GM12878 (cell line): Measurements from ENCODE around the gene ZNF79. TPM values are rescaled to one million over a fixed set of nuclear protein-coding genes. Genes with fewer than 3 reads are reported as not detected.

Experiments
- ASH2L ChIP-seq: fragments of 300-600, 200-600 bp; sonication (generic); IDR thresholded peaks from 2 replicates; pipeline ENCODE4 v1.6.1; 2017; ENCODE audit warnings: low read depth, mild to moderate bottlenecking, borderline replicate concordance
- BCL11A ChIP-seq: IDR thresholded peaks from 2 replicates; pipeline ENCODE4 v1.6.1; 2011; ENCODE audit warnings: low read depth, low read length
- CHD4 ChIP-seq: fragments of 200-600 bp; sonication (generic); IDR thresholded peaks from 2 replicates; pipeline ENCODE4 v1.6.1; 2016; ENCODE audit warnings: mild to moderate bottlenecking
- EP300 ChIP-seq, 2 experiments: fragments of 150-350 bp in 1 of 2; IDR thresholded peaks; 2 replicates each; pipeline ENCODE4 v1.6.1; 2011 to 2012; ENCODE audit warnings: low read depth in 2 of 2, low read length in 2 of 2, borderline replicate concordance in 1 of 2, improper control_type of control experiment in 1 of 2, inconsistent platforms in 1 of 2; ENCODE audit not compliant: control insufficient read depth in 1 of 2
- HDAC6 ChIP-seq: fragments of 200-600 bp; sonication (generic); IDR thresholded peaks from one replicate; pipeline ENCODE4 v1.8.0; 2017; ENCODE audit warnings: antibody characterized with exemption; ENCODE audit not compliant: unreplicated experiment
- NR2F1 ChIP-seq: fragments of 450-650 bp; conservative IDR thresholded peaks from 2 replicates; pipeline ENCODE4 v1.6.1; 2017; ENCODE audit warnings: mild to moderate bottlenecking
- POLR2AphosphoS5 ChIP-seq: IDR thresholded peaks from 2 replicates; pipeline ENCODE4 v1.6.1; 2011; ENCODE audit warnings: mild to moderate bottlenecking, low read length, inconsistent platforms
- RUNX3 ChIP-seq: IDR thresholded peaks from 2 replicates; pipeline ENCODE4 v1.6.1; 2012; ENCODE audit warnings: low read length, inconsistent platforms
- SIX5 ChIP-seq: IDR thresholded peaks from 2 replicates; pipeline ENCODE4 v1.6.1; 2011; ENCODE audit warnings: mild to moderate bottlenecking, low read depth, low read length, moderate library complexity; ENCODE audit not compliant: severe bottlenecking
- SREBF2 ChIP-seq: IDR thresholded peaks from 2 replicates; pipeline ENCODE4 v1.6.1; 2012; ENCODE audit warnings: mild to moderate bottlenecking, low read length
- SRF ChIP-seq, 2 experiments: IDR thresholded peaks; 2 replicates each; pipeline ENCODE4 v1.6.1; 2011; ENCODE audit warnings: low read depth in 2 of 2, low read length in 2 of 2, mild to moderate bottlenecking in 1 of 2, moderate library complexity in 1 of 2
- SUZ12 ChIP-seq: fragments of 200-600 bp; sonication (generic); IDR thresholded peaks from one replicate; pipeline ENCODE4 v1.6.1; 2018; ENCODE audit warnings: antibody characterized with exemption, mild to moderate bottlenecking; ENCODE audit not compliant: unreplicated experiment
- TCF7 ChIP-seq: IDR thresholded peaks from 2 replicates; pipeline ENCODE4 v1.6.1; 2014; ENCODE audit warnings: antibody characterized with exemption, borderline replicate concordance
- ZBED1 ChIP-seq: IDR thresholded peaks from 2 replicates; pipeline ENCODE4 v1.6.1; 2016; ENCODE audit warnings: borderline replicate concordance
- polyA plus RNA-seq, 11 experiments: library from polyadenylated mRNA; depleted of rRNA in 4 of 11; unstranded in 6 of 11; stranded (reverse) in 5 of 11; fragments of >200 nt; fragmentation: Nextera tagmentation in 4 of 11; fragmentation: Illumina TruSeq in 1 of 11; extraction: Ambion mirVana in 4 of 11; extraction: Trizol in 1 of 11; gene quantifications; 1 replicate in 1 of 11; 2 replicates in 10 of 11; pipeline versions ENCODE4 v1.2.1 to v1.2.3, GENCODE V29; 2011 to 2016; ENCODE audit warnings: inconsistent platforms in 2 of 11, missing spikeins in 2 of 11, low read depth in 1 of 11
- total RNA-seq, 4 experiments: library from RNA; depleted of rRNA in 3 of 4; stranded (reverse); fragments of >200 nt in 3 of 4; fragmentation: Illumina TruSeq in 1 of 4; extraction: Trizol in 1 of 4; gene quantifications; 2 replicates each; pipeline versions ENCODE4 v1.2.1 to v1.2.3, GENCODE V29; 2013 to 2021
- TF ChIP-seq, protein P1 (sequence below): fragments of 450-650 bp; IDR thresholded peaks from 2 replicates; pipeline ENCODE4 v1.6.1; 2016; ENCODE audit warnings: mild to moderate bottlenecking, moderate library complexity, borderline replicate concordance
- TF ChIP-seq, protein P2 (sequence below): fragments of 450-650 bp; IDR thresholded peaks from 2 replicates; pipeline ENCODE4 v1.6.1; 2018; ENCODE audit warnings: mild to moderate bottlenecking, low read depth, moderate library complexity; ENCODE audit not compliant: partially characterized antibody
- TF ChIP-seq, protein P3 (sequence below): fragments of 450-650 bp; IDR thresholded peaks from 2 replicates; pipeline ENCODE4 v1.6.1; 2016; ENCODE audit warnings: mild to moderate bottlenecking
- TF ChIP-seq, protein P4 (sequence below): fragments of 450-650 bp; IDR thresholded peaks from 2 replicates; pipeline ENCODE4 v1.6.1; 2014; ENCODE audit warnings: mild to moderate bottlenecking
- TF ChIP-seq, protein P5 (sequence below): IDR thresholded peaks from 2 replicates; pipeline ENCODE4 v1.6.1; 2012; ENCODE audit warnings: low read depth, low read length, improper control_type of control experiment

The ZNF79 gene
- total and polyA plus RNA-seq, 10 of the 15 experiments (the other 5 are each of a cell fraction or from before 2014, with no cell fraction given): 1.8 to 14.1 (median 11.7) TPM

DNA sequence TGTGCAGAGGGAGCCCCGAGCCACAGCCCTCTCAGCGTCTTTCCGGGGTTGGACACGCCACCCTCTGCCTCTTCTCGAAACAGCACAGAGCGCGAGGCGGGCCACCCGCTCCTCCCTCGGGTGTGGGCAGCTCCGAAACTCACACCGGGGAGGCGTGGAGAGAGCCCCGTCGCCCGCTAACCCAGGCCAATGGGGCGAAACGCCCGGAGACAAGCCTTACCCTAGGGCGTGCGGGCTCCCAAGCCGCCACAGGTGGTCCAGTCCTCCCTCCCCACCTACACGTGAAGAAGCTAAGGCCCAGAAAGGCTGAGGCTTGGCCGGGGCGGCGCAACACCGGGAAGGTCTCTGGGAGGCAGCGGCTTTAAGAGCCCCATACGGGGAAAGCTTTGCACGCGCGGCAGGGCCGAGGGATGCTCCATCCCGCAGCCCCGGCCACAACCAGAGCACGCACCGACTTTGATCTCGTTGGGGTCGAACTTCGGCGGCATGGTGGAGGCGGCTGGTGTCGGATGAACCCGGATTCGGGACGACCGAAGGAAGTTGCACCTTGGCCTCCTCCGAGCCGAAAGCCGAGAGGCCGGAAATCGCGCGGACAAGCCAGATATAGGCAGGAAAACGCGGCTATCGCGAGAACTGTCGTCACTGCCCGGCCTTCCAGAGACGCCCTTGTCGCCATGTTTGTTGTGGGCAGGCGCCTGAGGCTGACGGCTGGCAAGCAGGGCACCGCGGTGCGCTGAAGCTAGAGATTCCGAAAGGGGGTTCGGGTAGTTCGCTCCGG is 26.8 kb downstream of the ZNF79 start, which contains the start of the genes LRSAM1 and RPL12 (continued):
- TF ChIP-seq NR2F1: peak; percentile 74
- peak; percentile 100 for TF ChIP-seq POLR2AphosphoS5
- TF ChIP-seq CHD4: no peak
- no peak for TF ChIP-seq SREBF2
- TF ChIP-seq TCF7: no peak
- TF ChIP-seq BCL11A: 0 out of 2 replicates have a peak, but pooled peaks have one; percentile 51
- TF ChIP-seq, protein P1, sequence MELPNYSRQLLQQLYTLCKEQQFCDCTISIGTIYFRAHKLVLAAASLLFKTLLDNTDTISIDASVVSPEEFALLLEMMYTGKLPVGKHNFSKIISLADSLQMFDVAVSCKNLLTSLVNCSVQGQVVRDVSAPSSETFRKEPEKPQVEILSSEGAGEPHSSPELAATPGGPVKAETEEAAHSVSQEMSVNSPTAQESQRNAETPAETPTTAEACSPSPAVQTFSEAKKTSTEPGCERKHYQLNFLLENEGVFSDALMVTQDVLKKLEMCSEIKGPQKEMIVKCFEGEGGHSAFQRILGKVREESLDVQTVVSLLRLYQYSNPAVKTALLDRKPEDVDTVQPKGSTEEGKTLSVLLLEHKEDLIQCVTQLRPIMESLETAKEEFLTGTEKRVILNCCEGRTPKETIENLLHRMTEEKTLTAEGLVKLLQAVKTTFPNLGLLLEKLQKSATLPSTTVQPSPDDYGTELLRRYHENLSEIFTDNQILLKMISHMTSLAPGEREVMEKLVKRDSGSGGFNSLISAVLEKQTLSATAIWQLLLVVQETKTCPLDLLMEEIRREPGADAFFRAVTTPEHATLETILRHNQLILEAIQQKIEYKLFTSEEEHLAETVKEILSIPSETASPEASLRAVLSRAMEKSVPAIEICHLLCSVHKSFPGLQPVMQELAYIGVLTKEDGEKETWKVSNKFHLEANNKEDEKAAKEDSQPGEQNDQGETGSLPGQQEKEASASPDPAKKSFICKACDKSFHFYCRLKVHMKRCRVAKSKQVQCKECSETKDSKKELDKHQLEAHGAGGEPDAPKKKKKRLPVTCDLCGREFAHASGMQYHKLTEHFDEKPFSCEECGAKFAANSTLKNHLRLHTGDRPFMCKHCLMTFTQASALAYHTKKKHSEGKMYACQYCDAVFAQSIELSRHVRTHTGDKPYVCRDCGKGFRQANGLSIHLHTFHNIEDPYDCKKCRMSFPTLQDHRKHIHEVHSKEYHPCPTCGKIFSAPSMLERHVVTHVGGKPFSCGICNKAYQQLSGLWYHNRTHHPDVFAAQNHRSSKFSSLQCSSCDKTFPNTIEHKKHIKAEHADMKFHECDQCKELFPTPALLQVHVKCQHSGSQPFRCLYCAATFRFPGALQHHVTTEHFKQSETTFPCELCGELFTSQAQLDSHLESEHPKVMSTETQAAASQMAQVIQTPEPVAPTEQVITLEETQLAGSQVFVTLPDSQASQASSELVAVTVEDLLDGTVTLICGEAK: peak; percentile 80; the same call in 1 of the 2 replicates
- TF ChIP-seq, protein P2, sequence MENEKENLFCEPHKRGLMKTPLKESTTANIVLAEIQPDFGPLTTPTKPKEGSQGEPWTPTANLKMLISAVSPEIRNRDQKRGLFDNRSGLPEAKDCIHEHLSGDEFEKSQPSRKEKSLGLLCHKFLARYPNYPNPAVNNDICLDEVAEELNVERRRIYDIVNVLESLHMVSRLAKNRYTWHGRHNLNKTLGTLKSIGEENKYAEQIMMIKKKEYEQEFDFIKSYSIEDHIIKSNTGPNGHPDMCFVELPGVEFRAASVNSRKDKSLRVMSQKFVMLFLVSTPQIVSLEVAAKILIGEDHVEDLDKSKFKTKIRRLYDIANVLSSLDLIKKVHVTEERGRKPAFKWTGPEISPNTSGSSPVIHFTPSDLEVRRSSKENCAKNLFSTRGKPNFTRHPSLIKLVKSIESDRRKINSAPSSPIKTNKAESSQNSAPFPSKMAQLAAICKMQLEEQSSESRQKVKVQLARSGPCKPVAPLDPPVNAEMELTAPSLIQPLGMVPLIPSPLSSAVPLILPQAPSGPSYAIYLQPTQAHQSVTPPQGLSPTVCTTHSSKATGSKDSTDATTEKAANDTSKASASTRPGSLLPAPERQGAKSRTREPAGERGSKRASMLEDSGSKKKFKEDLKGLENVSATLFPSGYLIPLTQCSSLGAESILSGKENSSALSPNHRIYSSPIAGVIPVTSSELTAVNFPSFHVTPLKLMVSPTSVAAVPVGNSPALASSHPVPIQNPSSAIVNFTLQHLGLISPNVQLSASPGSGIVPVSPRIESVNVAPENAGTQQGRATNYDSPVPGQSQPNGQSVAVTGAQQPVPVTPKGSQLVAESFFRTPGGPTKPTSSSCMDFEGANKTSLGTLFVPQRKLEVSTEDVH: peak; percentile 60
- TF ChIP-seq SIX5: peak; percentile 94
- TF ChIP-seq SRF (IDR thresholded peaks at IDR 0.05; ENCODE audit: low read depth in 2 of 2, low read length in 2 of 2): peak; percentile 33 to 80; a peak in 2 of 4 replicates
- TF ChIP-seq ZBED1: peak; percentile 90
- TF ChIP-seq, protein P3, sequence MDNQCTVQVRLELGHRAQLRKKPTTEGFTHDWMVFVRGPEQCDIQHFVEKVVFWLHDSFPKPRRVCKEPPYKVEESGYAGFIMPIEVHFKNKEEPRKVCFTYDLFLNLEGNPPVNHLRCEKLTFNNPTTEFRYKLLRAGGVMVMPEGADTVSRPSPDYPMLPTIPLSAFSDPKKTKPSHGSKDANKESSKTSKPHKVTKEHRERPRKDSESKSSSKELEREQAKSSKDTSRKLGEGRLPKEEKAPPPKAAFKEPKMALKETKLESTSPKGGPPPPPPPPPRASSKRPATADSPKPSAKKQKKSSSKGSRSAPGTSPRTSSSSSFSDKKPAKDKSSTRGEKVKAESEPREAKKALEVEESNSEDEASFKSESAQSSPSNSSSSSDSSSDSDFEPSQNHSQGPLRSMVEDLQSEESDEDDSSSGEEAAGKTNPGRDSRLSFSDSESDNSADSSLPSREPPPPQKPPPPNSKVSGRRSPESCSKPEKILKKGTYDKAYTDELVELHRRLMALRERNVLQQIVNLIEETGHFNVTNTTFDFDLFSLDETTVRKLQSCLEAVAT: peak; percentile 95
- no peak for TF ChIP-seq RUNX3
- peak; percentile 94 for TF ChIP-seq HDAC6
- TF ChIP-seq SUZ12: no peak
- TF ChIP-seq, protein P4, sequence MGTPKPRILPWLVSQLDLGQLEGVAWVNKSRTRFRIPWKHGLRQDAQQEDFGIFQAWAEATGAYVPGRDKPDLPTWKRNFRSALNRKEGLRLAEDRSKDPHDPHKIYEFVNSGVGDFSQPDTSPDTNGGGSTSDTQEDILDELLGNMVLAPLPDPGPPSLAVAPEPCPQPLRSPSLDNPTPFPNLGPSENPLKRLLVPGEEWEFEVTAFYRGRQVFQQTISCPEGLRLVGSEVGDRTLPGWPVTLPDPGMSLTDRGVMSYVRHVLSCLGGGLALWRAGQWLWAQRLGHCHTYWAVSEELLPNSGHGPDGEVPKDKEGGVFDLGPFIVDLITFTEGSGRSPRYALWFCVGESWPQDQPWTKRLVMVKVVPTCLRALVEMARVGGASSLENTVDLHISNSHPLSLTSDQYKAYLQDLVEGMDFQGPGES: peak; percentile 17; the same call in 1 of the 2 replicates
- no peak for TF ChIP-seq EP300 (IDR thresholded peaks at IDR 0.05; ENCODE audit: borderline replicate concordance in 1 of 2, control insufficient read depth in 1 of 2, low read depth in 2 of 2, low read length in 2 of 2)
- TF ChIP-seq, protein P5, sequence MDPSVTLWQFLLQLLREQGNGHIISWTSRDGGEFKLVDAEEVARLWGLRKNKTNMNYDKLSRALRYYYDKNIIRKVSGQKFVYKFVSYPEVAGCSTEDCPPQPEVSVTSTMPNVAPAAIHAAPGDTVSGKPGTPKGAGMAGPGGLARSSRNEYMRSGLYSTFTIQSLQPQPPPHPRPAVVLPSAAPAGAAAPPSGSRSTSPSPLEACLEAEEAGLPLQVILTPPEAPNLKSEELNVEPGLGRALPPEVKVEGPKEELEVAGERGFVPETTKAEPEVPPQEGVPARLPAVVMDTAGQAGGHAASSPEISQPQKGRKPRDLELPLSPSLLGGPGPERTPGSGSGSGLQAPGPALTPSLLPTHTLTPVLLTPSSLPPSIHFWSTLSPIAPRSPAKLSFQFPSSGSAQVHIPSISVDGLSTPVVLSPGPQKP: peak; percentile 65; the same call in 1 of the 2 replicates
- peak; percentile 60; the same call in 1 of the 2 replicates for TF ChIP-seq ASH2L
